HCT116 (cell line): ENCODE data around the gene MCOLN3. TPM values are rescaled to one million over a fixed set of nuclear protein-coding genes. Genes with fewer than 3 reads are reported as not detected.

Experiments used
- ATAC-seq: fragments of 200-7000 bp; cut with Tn5 transposase; 2 replicates; pipeline ENCODE4 v1.9.1; 2020; ENCODE audit warnings: mild to moderate bottlenecking, moderate library complexity
- BruUV-seq: library from RNA; stranded (reverse); fragments of 400-500 nt; replicated peaks from 2 replicates; lab custom pipeline; 2021; lab: Mats Ljungman, UMichigan
- CTCF ChIA-PET: fragments of 300-600 bp; sonication (Branson Sonifier 250); formaldehyde crosslinking; loops from one replicate; lab custom pipeline; 2021; ENCODE audit warnings: antibody characterized with exemption; lab: Charles Lee
- POLR2A ChIA-PET: fragments of 300-600, 350-600 bp; sonication (Branson Sonifier 250); formaldehyde crosslinking; loops from one replicate; lab custom pipeline; 2021; ENCODE audit warnings: antibody characterized with exemption; lab: Charles Lee
- RAD21 ChIA-PET, 2 experiments: fragments of 300-600 bp; sonication (Branson Sonifier 250); formaldehyde crosslinking; loops; one replicate each; lab custom pipeline; 2023; ENCODE audit warnings: low total read pairs in 2 of 2; ENCODE audit not compliant: uncharacterized antibody in 2 of 2, unreplicated experiment in 2 of 2, low non-redundant PET in 1 of 2; lab: Charles Lee
- DNase-seq: peaks from one replicate; pipeline ENCODE4 v3.0.0-alpha.2; 2010; ENCODE audit warnings: low read depth, low spot score
- H2AFZ ChIP-seq: fragments of 200-600 bp; shearing (Covaris generic), sonication (generic); 2 replicates; pipeline ENCODE4 v1.6.1; 2017; ENCODE audit warnings: low read depth, mixed run types, mixed read lengths, antibody characterized with exemption, low read length; ENCODE audit not compliant: poor library complexity, severe bottlenecking
- H3K27ac ChIP-seq: 2 replicates; pipeline ENCODE4 v1.5.1; 2012; ENCODE audit warnings: low read depth, low read length
- H3K27me3 ChIP-seq: fragments of 200-600 bp; sonication (generic); 2 replicates; pipeline ENCODE4 v1.6.1; 2016; ENCODE audit warnings: mixed run types, low read length, mixed read lengths; ENCODE audit not compliant: insufficient read depth
- H3K36me3 ChIP-seq, 2 experiments: fragments of 200-500 bp in 1 of 2; fragments of 200-600 bp in 1 of 2; sonication (Bioruptor generic) in 1 of 2; sonication (generic) in 1 of 2; 2 replicates each; pipeline versions ENCODE4 v1.5.1 to v1.6.1; 2014 to 2016; ENCODE audit warnings: low read length in 2 of 2, inconsistent platforms in 1 of 2, mixed read lengths in 1 of 2, mixed run types in 1 of 2; ENCODE audit not compliant: insufficient read depth in 2 of 2, control insufficient read depth in 1 of 2
- H3K4me1 ChIP-seq, 2 experiments: fragments of 200-600 bp in 1 of 2; sonication (generic) in 1 of 2; 2 replicates each; pipeline versions ENCODE4 v1.5.1 to v1.6.1; 2012 to 2017; ENCODE audit warnings: low read length in 2 of 2, inconsistent platforms in 1 of 2, mild to moderate bottlenecking in 1 of 2, mixed read lengths in 1 of 2, mixed run types in 1 of 2, moderate library complexity in 1 of 2; ENCODE audit not compliant: insufficient read depth in 2 of 2, control insufficient read depth in 1 of 2
- H3K4me2 ChIP-seq: fragments of 200-600 bp; sonication (generic); 2 replicates; pipeline ENCODE4 v1.6.1; 2017; ENCODE audit warnings: mixed run types, low read length, mixed read lengths
- H3K4me3 ChIP-seq, 2 experiments: fragments of 200-600 bp in 1 of 2; sonication (generic) in 1 of 2; replicated peaks in 1 of 2; 2 replicates each; pipeline ENCODE4 v1.5.1; 2011 to 2016; ENCODE audit warnings: low read length in 2 of 2, control low read depth in 1 of 2, low read depth in 1 of 2, mild to moderate bottlenecking in 1 of 2, mixed read lengths in 1 of 2, mixed run types in 1 of 2
- H3K79me2 ChIP-seq: fragments of 200-600 bp; sonication (generic); 2 replicates; pipeline ENCODE4 v1.6.1; 2017; ENCODE audit warnings: mild to moderate bottlenecking, mixed run types, low read length, moderate library complexity, mixed read lengths; ENCODE audit not compliant: insufficient read depth
- H3K9ac ChIP-seq: fragments of 200-600 bp; sonication (generic); 2 replicates; pipeline ENCODE4 v1.6.1; 2016; ENCODE audit warnings: low read length, mixed read lengths
- H3K9me2 ChIP-seq: fragments of 200-600 bp; sonication (generic), shearing (Covaris generic); 2 replicates; pipeline ENCODE4 v1.6.1; 2017; ENCODE audit warnings: mixed run types, mild to moderate bottlenecking, moderate library complexity; ENCODE audit not compliant: insufficient read depth
- H3K9me3 ChIP-seq, 2 experiments: fragments of 200-500 bp in 1 of 2; fragments of 200-600 bp in 1 of 2; sonication (Bioruptor generic) in 1 of 2; sonication (generic) in 1 of 2; 2 replicates each; pipeline ENCODE4 v1.6.1; 2014 to 2017; ENCODE audit warnings: low read length in 2 of 2, mixed read lengths in 2 of 2, inconsistent platforms in 1 of 2, low read depth in 1 of 2, mild to moderate bottlenecking in 1 of 2, mixed run types in 1 of 2, moderate library complexity in 1 of 2; ENCODE audit not compliant: control insufficient read depth in 1 of 2, insufficient read depth in 1 of 2
- H4K20me1 ChIP-seq: fragments of 200-600 bp; sonication (generic), shearing (Covaris generic); 2 replicates; pipeline ENCODE4 v1.6.1; 2017; ENCODE audit warnings: mixed run types, mild to moderate bottlenecking, moderate library complexity; ENCODE audit not compliant: insufficient read depth
- EZH2 ChIP-seq: fragments of 200-600 bp; sonication (generic); IDR thresholded peaks from 2 replicates; pipeline ENCODE4 v1.6.1; 2017; ENCODE audit warnings: antibody characterized with exemption, mixed run types
- RAD21 ChIP-seq: IDR thresholded peaks from 2 replicates; pipeline ENCODE4 v1.6.1; 2012; ENCODE audit warnings: low read depth, mild to moderate bottlenecking
- SP1 ChIP-seq: IDR thresholded peaks from 2 replicates; pipeline ENCODE4 v1.6.1; 2012; ENCODE audit warnings: low read depth
- YY1 ChIP-seq: IDR thresholded peaks from 2 replicates; pipeline ENCODE4 v1.6.1; 2011; ENCODE audit warnings: low read length, low read depth, moderate library complexity, mild to moderate bottlenecking; ENCODE audit not compliant: insufficient replicate concordance; ENCODE audit errors: extremely low read depth
- intact Hi-C: fragments of 100-400 bp; cut with micrococcal nuclease; formaldehyde crosslinking; loops from 2 replicates; pipeline ENCODE4 v1.10.0; 2022
- total RNA-seq: library from RNA; stranded (reverse); gene quantifications from one replicate; pipeline ENCODE4 v1.2.1, GENCODE V29; 2021; ENCODE audit not compliant: unreplicated experiment
- TF ChIP-seq, protein P1 (sequence below): IDR thresholded peaks from 2 replicates; pipeline ENCODE4 v1.6.1; 2012
- TF ChIP-seq, protein P2 (sequence below): IDR thresholded peaks from 2 replicates; pipeline ENCODE4 v1.6.1; 2011; ENCODE audit warnings: mild to moderate bottlenecking, low read length, moderate library complexity; ENCODE audit not compliant: insufficient replicate concordance; ENCODE audit errors: extremely low read depth
- TF ChIP-seq, protein P3 (sequence below): IDR thresholded peaks from 2 replicates; pipeline ENCODE4 v1.6.1; 2012

Gene MCOLN3
- total RNA-seq, 1 experiment from 2014 or later = 10.7 TPM

DNA sequence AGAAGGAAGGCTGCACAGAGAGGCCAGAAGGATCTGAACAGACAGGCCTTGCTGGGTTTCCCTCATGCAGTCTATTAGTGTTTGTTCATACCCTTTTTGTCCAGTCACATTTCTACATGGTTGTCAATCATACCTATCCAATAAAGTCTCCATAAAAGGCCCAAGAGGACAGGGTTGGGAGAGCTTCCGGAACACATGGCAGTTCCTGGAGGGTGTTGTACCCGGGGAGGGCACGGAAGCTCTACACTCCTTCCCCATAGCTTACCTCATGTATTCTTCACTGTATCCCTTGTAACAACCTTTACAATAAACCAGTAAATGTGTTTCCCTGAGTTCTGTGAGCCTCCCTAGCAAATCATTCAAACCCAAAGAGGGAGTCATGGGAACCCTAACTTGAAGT is 79.4 kb downstream of the MCOLN3 start:
- no TSS peak for BruUV-seq
- H3K27me3 ChIP-seq = no peaks in the 10 kb centered on the region
- no peak overlapping the region for H3K4me3 ChIP-seq
- H3K4me1 ChIP-seq = no peaks in the 10 kb centered on the region
- no peaks in the 10 kb centered on the region for H4K20me1 ChIP-seq
- no peak overlapping the region for H2AFZ ChIP-seq
- H3K27ac ChIP-seq = no peak overlapping the region
- DNase-seq (no peak), ATAC-seq (no peak)
- H3K9ac ChIP-seq = no peak overlapping the region
- H3K79me2 ChIP-seq = no peaks in the 10 kb centered on the region
- no peaks in the 10 kb centered on the region for H3K9me2 ChIP-seq
- POLR2A ChIA-PET = no interaction called here
- no peak overlapping the region for H3K4me2 ChIP-seq
- CTCF ChIA-PET = no interaction called here
- RAD21 ChIA-PET = no interaction called here
- TF ChIP-seq SP1 (no peak), RAD21 (no peak)
- TF ChIP-seq, protein P1, sequence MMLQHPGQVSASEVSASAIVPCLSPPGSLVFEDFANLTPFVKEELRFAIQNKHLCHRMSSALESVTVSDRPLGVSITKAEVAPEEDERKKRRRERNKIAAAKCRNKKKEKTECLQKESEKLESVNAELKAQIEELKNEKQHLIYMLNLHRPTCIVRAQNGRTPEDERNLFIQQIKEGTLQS = no peak
- TF ChIP-seq, all 23 proteins: peak for 0
- intact Hi-C loops = no loop called here
- no peaks in the 10 kb centered on the region for H3K9me3 ChIP-seq
- no peaks in the 10 kb centered on the region for H3K36me3 ChIP-seq

DNA sequence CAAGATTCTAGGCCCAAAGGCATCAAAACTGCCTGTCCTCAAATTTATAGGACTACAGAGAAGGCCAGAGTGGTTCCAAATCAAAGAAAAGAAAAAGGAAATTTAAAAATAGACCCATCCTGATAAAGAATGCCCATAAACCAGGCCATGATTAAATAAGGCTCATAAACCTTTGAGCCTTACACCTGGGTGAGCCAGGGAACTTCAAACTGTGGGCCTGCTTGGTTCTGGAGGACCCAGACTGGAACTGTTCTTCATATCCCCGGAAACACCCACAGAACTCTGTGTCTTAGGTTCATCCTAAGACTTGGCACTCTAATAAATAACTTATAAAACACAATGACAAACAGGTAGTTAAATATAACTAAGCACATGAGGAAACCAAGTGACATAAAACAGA is 80.2 kb downstream of the MCOLN3 start:
- Histone ChIP-seq H2AFZ (no peak overlapping the region), H3K36me3 (no peaks in the 10 kb centered on the region), H3K27me3 (no peaks in the 10 kb centered on the region), H3K4me1 (no peaks in the 10 kb centered on the region), H3K9me3 (no peaks in the 10 kb centered on the region), H3K27ac (no peak overlapping the region), H3K79me2 (no peaks in the 10 kb centered on the region), H3K9ac (no peak overlapping the region), H4K20me1 (no peaks in the 10 kb centered on the region), H3K9me2 (no peaks in the 10 kb centered on the region), H3K4me3 (no peak overlapping the region), H3K4me2 (no peak overlapping the region)
- no peak for DNase-seq
- TF ChIP-seq, protein P2, sequence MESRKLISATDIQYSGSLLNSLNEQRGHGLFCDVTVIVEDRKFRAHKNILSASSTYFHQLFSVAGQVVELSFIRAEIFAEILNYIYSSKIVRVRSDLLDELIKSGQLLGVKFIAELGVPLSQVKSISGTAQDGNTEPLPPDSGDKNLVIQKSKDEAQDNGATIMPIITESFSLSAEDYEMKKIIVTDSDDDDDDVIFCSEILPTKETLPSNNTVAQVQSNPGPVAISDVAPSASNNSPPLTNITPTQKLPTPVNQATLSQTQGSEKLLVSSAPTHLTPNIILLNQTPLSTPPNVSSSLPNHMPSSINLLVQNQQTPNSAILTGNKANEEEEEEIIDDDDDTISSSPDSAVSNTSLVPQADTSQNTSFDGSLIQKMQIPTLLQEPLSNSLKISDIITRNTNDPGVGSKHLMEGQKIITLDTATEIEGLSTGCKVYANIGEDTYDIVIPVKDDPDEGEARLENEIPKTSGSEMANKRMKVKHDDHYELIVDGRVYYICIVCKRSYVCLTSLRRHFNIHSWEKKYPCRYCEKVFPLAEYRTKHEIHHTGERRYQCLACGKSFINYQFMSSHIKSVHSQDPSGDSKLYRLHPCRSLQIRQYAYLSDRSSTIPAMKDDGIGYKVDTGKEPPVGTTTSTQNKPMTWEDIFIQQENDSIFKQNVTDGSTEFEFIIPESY = no peak
- no peak for TF ChIP-seq EZH2
- TF ChIP-seq, protein P3, sequence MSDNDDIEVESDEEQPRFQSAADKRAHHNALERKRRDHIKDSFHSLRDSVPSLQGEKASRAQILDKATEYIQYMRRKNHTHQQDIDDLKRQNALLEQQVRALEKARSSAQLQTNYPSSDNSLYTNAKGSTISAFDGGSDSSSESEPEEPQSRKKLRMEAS = no peak
- TF ChIP-seq YY1 = no peak
- no peak for TF ChIP-seq RAD21
- ATAC-seq = no peak
- BruUV-seq = no TSS peak
- ChIA-PET RAD21 (no interaction called here), CTCF (no interaction called here), POLR2A (no interaction called here)
- intact Hi-C loops = no loop called here

Other genes starting within 250 kb of the MCOLN3 start
- 27.2 TPM for gene LPAR3, start 155.3 kb downstream of the MCOLN3 start, total RNA-seq
- gene MCOLN2, start 51.4 kb downstream of the MCOLN3 start, total RNA-seq = 11.3 TPM
- 5.3 TPM for gene SYDE2, start 152.5 kb upstream of the MCOLN3 start, total RNA-seq
- gene C1orf52, start 211.2 kb upstream of the MCOLN3 start, total RNA-seq = 23.3 TPM
- gene BCL10, start 228.1 kb upstream of the MCOLN3 start, total RNA-seq = 33.8 TPM